CD4-positive, alpha-beta T cell treated with Interleukin-6 for 4 hours (primary cell): ENCODE measurements around the gene ZNF778.
"Not testable (repeated sequence)": the region's sequence is repeated elsewhere in the genome, so short reads cannot be mapped to it uniquely, and the experiment has no call there.

ENCODE experiments used
- DNase-seq: peaks from one replicate; pipeline ENCODE4 v3.0.0-alpha.2; 2020; ENCODE audit warnings: mixed read lengths

ZNF778 gene

DNA sequence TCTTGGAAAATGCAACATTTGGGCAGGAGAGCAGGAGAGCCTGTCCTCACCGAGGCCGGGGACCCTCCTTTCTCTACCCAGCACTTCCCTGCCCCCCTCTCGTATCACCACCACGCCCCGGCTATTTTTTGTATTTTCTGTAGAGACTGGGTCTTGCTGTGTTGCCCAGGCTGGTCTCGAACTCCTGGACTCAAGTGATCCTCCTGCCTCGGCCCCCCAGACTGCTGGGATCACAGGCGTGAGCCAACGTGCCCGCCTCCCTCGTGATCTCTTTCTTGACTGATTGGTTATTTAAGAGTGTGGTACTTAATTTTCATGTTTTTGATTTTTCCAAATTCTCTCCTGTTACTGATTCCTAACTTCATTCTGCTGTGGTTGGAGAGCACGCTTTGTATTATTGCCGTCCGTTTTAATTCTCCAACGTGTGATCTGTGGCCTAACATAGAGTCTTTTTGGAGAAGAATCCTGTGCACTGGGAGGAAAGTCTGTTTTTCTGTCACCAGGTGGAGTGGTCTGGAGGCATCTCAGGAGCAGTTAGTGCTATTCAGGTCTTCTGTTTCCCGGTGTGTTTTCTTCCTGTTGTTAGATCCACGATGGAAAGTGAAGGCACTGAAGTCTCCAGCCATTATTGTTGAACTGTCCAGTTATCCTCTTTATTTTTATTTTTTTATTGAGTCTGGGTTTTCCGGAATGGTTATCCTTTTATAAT, 40.4 kb downstream of the ZNF778 start:
- DNase-seq = no peak

DNA sequence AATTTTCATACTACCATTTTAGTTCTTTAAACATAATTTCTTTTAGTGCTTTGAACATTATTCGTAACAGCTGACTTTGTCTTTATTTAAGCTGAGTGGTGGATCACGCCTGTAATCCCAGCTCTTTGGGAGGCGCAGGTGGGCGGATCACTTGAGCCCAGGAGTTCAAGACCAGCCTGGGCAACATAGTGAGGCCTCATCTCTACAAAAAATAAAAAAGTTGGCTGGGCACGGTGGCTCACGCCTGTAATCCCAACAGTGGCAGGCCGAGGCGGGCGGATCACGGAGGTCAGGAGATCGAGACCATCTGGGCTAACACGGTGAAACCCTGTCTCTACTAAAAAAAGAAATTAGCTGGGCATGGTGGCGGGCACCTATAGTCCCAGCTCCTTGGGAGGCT, 42.4 kb downstream of the ZNF778 start:
- DNase-seq = not testable (repeated sequence)

DNA sequence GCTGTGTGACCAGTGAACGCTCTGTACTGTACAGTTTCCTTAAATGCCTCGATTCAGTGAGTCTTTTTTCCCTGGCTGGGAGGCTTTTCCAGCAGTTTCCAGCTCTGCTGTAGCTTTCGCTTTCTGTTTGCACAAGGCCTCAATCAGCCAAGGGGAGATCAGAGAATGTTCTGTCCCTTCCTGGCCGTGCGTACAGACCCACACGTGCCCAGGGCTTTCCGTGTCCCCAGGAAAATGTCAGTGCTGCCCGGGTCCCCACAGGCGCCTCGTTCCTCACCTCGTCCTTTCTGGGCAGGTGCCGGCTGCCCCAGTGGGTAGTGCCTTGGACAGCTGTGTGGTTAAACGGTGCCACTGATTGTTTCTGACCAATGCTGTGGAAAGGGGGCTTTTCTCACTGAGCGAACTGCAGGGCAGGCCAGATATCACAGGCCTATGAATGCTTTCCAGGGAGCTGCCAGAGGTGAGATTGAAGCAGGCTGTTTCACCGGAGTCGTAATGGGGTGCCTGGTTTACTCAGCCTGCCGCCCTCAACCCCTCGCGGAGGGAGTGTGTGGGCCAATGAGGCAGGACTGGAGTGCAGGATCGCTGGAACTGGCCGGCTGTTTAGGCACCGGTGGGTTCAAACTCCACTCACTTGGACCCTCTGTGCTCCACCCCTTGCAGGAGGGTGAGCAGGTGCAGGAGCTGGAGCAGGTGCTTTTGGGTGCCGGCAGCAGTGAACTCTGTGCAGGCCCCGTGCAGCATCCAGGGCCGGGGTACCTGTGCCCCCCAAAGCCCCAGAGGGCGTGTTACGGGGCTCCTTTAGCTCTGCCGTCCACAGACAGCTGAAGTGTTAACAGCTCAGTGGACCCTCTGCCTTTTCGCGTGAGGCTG, 44.4 kb downstream of the ZNF778 start:
- DNase-seq = no peak

- no peak for DNase-seq
These were observed 47.5 kb downstream of the ZNF778 start for GRCh38 chr16:89264800-89265550.

DNA sequence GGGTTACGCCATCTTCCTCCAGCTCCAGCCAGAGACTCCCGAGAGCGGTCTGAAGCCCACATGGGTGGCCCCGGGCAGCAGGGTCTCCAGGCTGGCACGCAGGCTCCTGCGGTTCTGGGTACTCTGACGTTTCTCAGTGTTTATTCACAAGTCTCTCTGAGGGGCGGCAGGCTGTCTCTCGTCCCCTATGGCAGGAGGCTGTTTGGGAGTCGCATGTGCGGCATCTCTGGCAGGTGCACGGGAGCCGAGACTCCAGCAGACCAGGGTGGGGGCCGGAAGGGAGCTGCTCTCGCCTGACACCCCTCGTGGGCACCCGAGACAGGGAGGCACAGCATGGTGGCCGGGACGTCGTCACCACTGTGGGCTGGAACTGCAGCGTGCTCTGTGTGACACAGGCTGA, 48.1 kb downstream of the ZNF778 start:
- DNase-seq = no peak

- DNase-seq = no peak
These were observed 49.1 kb downstream of the ZNF778 start for GRCh38 chr16:89266521-89267134.

GRCh38 chr16:89267746-89268145, 50.2 kb downstream of the ZNF778 start:
- not testable (repeated sequence) for DNase-seq

DNA sequence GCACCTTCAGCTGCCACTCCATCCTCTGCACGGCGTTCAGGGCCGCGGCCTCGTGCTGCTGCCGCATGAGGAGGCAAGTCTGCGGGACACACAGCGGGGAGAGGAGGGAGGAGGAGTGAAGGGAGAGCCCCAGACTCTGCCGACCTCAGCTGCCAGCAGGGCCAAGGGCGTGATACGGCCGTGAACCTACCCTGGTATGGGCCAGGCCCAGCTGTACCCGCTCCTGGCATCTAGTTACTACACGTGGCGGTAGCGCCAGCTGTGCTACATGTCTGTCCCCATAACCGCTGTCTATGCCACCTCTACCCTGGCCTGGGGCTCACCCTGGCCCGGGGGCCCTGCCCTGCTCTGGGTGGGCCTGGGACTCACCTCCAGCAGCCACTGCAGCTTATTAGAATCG, 51.1 kb downstream of the ZNF778 start:
- DNase-seq = no peak

- no peak for DNase-seq
These were observed 51.7 kb downstream of the ZNF778 start for GRCh38 chr16:89268987-89269735.

- DNase-seq = no peak
These were observed 52.5 kb downstream of the ZNF778 start for GRCh38 chr16:89269805-89270665.

GRCh38 chr16:89270666-89271345, 53.3 kb downstream of the ZNF778 start:
- no peak for DNase-seq

DNA sequence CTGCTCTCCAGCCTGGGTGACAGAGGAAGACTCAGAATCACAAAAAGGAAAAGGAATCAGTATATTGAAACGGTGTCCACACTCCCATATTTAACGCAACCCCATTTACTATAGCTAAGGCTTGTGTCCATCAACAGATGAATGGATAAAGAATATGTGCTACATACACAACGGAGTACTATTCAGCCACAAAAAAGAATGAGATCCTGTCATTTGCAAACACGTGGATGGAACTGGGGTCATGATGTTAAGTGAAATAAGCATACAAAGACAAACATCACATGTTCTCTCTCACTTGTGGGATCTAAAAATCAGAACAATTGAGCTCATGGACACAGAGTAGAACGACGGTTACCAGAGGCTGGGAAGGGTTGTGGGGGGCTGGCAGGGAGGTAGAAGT, 55.1 kb downstream of the ZNF778 start:
- no peak for DNase-seq

- DNase-seq = no peak
These were observed 56.4 kb downstream of the ZNF778 start for GRCh38 chr16:89273741-89274472.

- no peak for DNase-seq
These were observed 57.2 kb downstream of the ZNF778 start for GRCh38 chr16:89274561-89275283.

DNA sequence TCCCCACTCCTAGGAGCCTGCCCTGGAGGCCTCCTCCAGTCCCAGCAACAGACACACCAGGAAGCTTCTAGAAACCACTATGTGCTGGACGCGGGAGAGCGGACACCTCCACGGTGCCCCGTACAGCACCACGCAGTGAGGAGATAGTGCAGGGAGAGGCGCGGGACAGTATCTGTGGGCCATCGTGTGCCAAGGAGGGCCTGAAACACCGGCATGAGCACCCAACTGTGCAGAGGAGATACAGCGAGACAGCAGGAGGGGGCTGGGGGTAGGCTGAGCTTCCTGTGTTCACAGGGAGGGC, 57.7 kb downstream of the ZNF778 start:
- DNase-seq = no peak

DNA sequence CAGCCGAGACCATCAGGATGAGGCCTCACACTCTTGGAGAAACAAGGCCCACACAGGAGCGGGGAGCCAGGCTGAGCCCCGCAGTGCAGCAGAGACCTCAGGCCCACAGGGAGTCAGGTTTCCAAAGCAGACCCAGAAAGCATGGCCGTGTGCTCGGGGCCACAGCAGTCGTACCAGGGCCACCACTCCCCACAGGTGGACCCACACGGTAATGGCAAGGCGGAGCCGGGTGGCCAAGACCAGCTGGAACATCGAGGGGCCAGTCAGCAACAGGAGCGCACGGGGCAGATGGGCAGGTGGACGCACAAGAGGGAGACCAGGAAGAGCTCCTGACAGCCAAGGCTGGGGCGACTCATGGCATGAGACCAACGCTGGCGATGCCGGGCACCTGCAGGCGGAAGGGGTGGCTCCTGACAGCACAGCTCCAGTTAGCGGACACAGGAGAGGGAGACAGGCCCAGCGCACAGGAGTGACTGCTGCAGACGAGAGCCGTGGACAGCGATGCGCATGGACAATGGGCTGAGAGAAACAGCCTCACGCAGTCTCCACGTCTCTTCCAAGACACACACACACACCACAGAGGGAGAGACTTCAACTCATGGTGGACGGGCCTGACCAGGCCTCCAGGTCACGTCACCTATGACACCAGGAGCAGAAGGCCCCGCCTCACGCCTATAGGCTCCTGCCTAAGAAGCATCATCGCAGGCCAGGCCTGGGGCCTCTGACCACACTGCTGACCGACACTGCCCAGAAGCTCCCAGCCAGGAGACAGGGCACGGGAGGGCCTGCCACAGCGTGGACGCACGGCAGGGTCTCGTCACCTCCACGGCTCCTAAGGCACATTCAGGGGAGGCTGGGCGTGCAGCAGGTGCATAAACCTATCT, 58.6 kb downstream of the ZNF778 start:
- no peak for DNase-seq

- DNase-seq = no peak
These were observed 59.5 kb downstream of the ZNF778 start for GRCh38 chr16:89277049-89277448.

- no peak for DNase-seq
These were observed 60.3 kb downstream of the ZNF778 start for GRCh38 chr16:89277641-89278341.
